ENCODE results near the gene RBFOX2.
A peak's percentile ranks its signal among the peaks of the same experiment; 100 is the strongest.

RBFOX2 gene

GRCh38 chr22:35728639-35729308 is 299.9 kb downstream of the RBFOX2 start:
- TF ChIP-seq, protein P1, sequence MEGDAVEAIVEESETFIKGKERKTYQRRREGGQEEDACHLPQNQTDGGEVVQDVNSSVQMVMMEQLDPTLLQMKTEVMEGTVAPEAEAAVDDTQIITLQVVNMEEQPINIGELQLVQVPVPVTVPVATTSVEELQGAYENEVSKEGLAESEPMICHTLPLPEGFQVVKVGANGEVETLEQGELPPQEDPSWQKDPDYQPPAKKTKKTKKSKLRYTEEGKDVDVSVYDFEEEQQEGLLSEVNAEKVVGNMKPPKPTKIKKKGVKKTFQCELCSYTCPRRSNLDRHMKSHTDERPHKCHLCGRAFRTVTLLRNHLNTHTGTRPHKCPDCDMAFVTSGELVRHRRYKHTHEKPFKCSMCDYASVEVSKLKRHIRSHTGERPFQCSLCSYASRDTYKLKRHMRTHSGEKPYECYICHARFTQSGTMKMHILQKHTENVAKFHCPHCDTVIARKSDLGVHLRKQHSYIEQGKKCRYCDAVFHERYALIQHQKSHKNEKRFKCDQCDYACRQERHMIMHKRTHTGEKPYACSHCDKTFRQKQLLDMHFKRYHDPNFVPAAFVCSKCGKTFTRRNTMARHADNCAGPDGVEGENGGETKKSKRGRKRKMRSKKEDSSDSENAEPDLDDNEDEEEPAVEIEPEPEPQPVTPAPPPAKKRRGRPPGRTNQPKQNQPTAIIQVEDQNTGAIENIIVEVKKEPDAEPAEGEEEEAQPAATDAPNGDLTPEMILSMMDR (IDR thresholded peaks at IDR 0.05), result no peak
- Mint-ChIP-seq H3K4me1 (no peaks in the 10 kb centered on the region), H3K27ac (no peak overlapping the region), H3K36me3 (ENCODE audit: low read depth) (no peaks in the 10 kb centered on the region), H3K27me3 (ENCODE audit: low read depth, poor library complexity) (peaks cover 6% of the 10 kb centered on the region), H3K4me3 (no peak overlapping the region), H3K9me3 (no peaks in the 10 kb centered on the region)
- no peak for DNase-seq

DNA sequence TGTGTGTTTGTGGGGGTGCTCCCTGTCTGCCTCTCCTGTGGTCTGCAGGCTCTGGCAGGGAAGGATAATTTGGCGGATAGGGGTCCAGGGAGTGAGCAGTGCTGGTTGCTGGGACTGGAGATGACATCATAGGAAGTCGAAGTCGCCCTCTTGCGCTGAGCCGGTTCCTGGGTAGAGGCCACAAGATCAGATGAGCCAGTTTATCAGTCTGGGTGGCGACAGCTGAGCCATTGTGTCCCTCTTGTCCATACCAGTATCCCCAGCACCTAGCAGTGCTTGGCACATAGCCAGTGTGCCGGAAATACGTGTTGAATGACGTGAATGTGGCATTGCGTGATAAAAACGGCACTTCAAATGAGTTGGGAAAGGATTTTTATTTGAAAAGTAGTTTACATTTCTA is 301.2 kb downstream of the RBFOX2 start:
- TF ChIP-seq, protein P1 (IDR thresholded peaks at IDR 0.05), result no peak
- H3K27me3 Mint-ChIP-seq (ENCODE audit: low read depth, poor library complexity), result peaks cover 6% of the 10 kb centered on the region
- no peaks in the 10 kb centered on the region for H3K4me1 Mint-ChIP-seq
- no peaks in the 10 kb centered on the region for H3K9me3 Mint-ChIP-seq
- no peaks in the 10 kb centered on the region for H3K36me3 Mint-ChIP-seq (ENCODE audit: low read depth)
- DNase-seq, result no peak
- H3K4me3 Mint-ChIP-seq, result no peak overlapping the region
- no peak overlapping the region for H3K27ac Mint-ChIP-seq

- peaks cover 3% of the 10 kb centered on the region for H3K27me3 Mint-ChIP-seq (ENCODE audit: low read depth, poor library complexity)
- no peaks in the 10 kb centered on the region for H3K36me3 Mint-ChIP-seq (ENCODE audit: low read depth)
These were observed 301.7 kb downstream of the RBFOX2 start for GRCh38 chr22:35726933-35727332.

DNA sequence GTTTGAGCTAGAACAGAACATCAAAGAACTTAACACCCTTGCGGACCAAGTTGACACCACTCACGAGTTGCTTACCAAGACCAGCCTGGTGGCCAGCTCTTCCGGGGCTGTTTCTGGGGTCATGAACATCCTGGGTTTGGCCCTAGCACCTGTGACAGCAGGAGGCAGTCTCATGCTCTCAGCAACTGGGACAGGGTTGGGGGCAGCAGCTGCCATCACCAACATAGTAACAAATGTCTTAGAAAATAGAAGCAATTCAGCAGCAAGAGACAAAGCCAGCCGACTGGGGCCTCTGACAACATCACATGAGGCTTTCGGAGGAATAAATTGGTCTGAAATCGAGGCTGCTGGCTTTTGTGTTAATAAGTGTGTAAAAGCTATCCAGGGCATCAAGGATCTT is 302.2 kb downstream of the RBFOX2 start:
- TF ChIP-seq, protein P1 (IDR thresholded peaks at IDR 0.05), result no peak
- no peak overlapping the region for H3K27ac Mint-ChIP-seq
- no peaks in the 10 kb centered on the region for H3K36me3 Mint-ChIP-seq (ENCODE audit: low read depth)
- no peaks in the 10 kb centered on the region for H3K9me3 Mint-ChIP-seq
- DNase-seq, result no peak
- peaks cover 3% of the 10 kb centered on the region for H3K27me3 Mint-ChIP-seq (ENCODE audit: low read depth, poor library complexity)
- H3K4me1 Mint-ChIP-seq, result no peaks in the 10 kb centered on the region
- no peak overlapping the region for H3K4me3 Mint-ChIP-seq

More at GRCh38 chr22:35726933-35727332, 301.7 kb downstream of the RBFOX2 start:
- no peaks in the 10 kb centered on the region for H3K9me3 Mint-ChIP-seq
- no peak overlapping the region for H3K4me3 Mint-ChIP-seq
- TF ChIP-seq, protein P1 (IDR thresholded peaks at IDR 0.05), result no peak
- no peaks in the 10 kb centered on the region for H3K4me1 Mint-ChIP-seq
- no peak for DNase-seq
- H3K27ac Mint-ChIP-seq, result peak overlapping the region; percentile 78

- H3K4me3 Mint-ChIP-seq, result no peak overlapping the region
- H3K27me3 Mint-ChIP-seq (ENCODE audit: low read depth, poor library complexity), result peaks cover 3% of the 10 kb centered on the region
- H3K27ac Mint-ChIP-seq, result no peak overlapping the region
- no peaks in the 10 kb centered on the region for H3K4me1 Mint-ChIP-seq
- DNase-seq, result no peak
- H3K9me3 Mint-ChIP-seq, result no peaks in the 10 kb centered on the region
- H3K36me3 Mint-ChIP-seq (ENCODE audit: low read depth), result no peaks in the 10 kb centered on the region
- TF ChIP-seq, protein P1 (IDR thresholded peaks at IDR 0.05), result no peak
These were observed 303.1 kb downstream of the RBFOX2 start for GRCh38 chr22:35725521-35725920.

GRCh38 chr22:35721960-35722359 is 306.7 kb downstream of the RBFOX2 start:
- DNase-seq, result no peak
- H3K27me3 Mint-ChIP-seq (ENCODE audit: low read depth, poor library complexity), result peaks cover 4% of the 10 kb centered on the region
- no peaks in the 10 kb centered on the region for H3K36me3 Mint-ChIP-seq (ENCODE audit: low read depth)
- no peak overlapping the region for H3K27ac Mint-ChIP-seq
- TF ChIP-seq, protein P1 (IDR thresholded peaks at IDR 0.05), result no peak
- no peak overlapping the region for H3K4me3 Mint-ChIP-seq
- peaks cover 21% of the 10 kb centered on the region for H3K9me3 Mint-ChIP-seq
- H3K4me1 Mint-ChIP-seq, result no peaks in the 10 kb centered on the region

Measured in nephron progenitor cell (in vitro differentiated cells).